ENCODE results near the gene ABCA1. TPM values are rescaled to one million over a fixed set of nuclear protein-coding genes. Genes with fewer than 3 reads are reported as not detected.

The ABCA1 gene
- total RNA-seq, 1 donor from 2014 or later: 49.5 TPM

DNA sequence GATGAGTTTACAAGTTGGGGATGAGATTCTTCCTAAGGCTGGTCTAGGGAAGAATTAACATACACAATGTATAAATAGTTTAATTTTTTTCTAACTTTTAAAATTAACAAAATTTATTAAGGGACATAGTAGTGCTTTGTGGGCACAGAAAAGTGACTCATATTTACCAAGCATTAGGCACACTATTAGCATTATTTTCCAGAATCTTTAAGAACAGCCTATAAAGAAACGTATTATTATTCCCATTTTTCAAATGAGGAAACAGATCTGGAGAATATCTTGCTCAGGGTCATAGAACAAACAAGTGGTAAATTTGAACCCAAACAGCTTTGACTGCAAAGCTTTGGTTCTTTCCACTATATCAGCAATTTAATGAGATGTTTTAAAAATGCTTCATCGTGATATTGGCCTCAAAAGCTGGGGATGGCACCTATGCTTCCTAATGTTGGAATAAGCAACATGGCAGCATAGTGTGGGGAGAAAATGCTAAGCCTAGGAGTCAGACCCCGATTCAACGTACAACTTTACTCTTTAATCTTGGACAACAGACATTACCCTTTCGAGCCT, 55.9 kb downstream of the ABCA1 start:
- H3K27me3 Mint-ChIP-seq (ENCODE audit: unreplicated experiment): no peaks in the 10 kb centered on the region
- no peak overlapping the region for H3K4me3 Mint-ChIP-seq (ENCODE audit: unreplicated experiment)
- H3K9me3 Mint-ChIP-seq (ENCODE audit: unreplicated experiment): no peaks in the 10 kb centered on the region
- TF ChIP-seq, protein P1, sequence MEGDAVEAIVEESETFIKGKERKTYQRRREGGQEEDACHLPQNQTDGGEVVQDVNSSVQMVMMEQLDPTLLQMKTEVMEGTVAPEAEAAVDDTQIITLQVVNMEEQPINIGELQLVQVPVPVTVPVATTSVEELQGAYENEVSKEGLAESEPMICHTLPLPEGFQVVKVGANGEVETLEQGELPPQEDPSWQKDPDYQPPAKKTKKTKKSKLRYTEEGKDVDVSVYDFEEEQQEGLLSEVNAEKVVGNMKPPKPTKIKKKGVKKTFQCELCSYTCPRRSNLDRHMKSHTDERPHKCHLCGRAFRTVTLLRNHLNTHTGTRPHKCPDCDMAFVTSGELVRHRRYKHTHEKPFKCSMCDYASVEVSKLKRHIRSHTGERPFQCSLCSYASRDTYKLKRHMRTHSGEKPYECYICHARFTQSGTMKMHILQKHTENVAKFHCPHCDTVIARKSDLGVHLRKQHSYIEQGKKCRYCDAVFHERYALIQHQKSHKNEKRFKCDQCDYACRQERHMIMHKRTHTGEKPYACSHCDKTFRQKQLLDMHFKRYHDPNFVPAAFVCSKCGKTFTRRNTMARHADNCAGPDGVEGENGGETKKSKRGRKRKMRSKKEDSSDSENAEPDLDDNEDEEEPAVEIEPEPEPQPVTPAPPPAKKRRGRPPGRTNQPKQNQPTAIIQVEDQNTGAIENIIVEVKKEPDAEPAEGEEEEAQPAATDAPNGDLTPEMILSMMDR (IDR thresholded peaks at IDR 0.05): no peak
- H3K36me3 Mint-ChIP-seq (ENCODE audit: unreplicated experiment): peaks cover 29% of the 10 kb centered on the region
- DNase-seq (ENCODE audit: extremely low spot score, unreplicated experiment): no peak
- peak overlapping the region; percentile 91 for H3K27ac Mint-ChIP-seq (ENCODE audit: unreplicated experiment)
- peaks cover 59% of the 10 kb centered on the region for H3K4me1 Mint-ChIP-seq (ENCODE audit: unreplicated experiment)

DNA sequence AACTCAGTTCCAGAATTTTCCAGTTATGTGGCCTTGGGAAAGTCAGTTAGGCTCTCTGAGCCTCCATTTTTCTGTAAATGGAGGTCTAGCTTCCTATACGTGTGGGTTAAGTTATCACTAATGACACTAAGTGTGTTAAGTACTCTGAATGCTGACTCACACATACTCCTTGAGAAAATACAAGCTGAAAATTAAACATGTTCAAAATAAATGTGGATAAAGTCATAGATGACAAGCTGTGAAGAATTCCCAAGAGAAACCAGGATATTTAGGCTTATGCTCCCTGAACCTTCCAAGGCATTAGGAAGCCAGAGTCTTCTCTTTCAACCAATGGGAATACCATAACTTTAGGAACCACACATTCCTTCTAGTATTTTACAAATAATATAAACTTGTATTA, 58.1 kb downstream of the ABCA1 start:
- H3K36me3 Mint-ChIP-seq (ENCODE audit: unreplicated experiment): peaks cover 27% of the 10 kb centered on the region
- DNase-seq (ENCODE audit: extremely low spot score, unreplicated experiment): no peak
- peaks cover 66% of the 10 kb centered on the region for H3K4me1 Mint-ChIP-seq (ENCODE audit: unreplicated experiment)
- no peaks in the 10 kb centered on the region for H3K27me3 Mint-ChIP-seq (ENCODE audit: unreplicated experiment)
- H3K27ac Mint-ChIP-seq (ENCODE audit: unreplicated experiment): peak overlapping the region; percentile 83
- H3K4me3 Mint-ChIP-seq (ENCODE audit: unreplicated experiment): no peak overlapping the region
- H3K9me3 Mint-ChIP-seq (ENCODE audit: unreplicated experiment): no peaks in the 10 kb centered on the region
- TF ChIP-seq, protein P1 (IDR thresholded peaks at IDR 0.05): no peak

DNA sequence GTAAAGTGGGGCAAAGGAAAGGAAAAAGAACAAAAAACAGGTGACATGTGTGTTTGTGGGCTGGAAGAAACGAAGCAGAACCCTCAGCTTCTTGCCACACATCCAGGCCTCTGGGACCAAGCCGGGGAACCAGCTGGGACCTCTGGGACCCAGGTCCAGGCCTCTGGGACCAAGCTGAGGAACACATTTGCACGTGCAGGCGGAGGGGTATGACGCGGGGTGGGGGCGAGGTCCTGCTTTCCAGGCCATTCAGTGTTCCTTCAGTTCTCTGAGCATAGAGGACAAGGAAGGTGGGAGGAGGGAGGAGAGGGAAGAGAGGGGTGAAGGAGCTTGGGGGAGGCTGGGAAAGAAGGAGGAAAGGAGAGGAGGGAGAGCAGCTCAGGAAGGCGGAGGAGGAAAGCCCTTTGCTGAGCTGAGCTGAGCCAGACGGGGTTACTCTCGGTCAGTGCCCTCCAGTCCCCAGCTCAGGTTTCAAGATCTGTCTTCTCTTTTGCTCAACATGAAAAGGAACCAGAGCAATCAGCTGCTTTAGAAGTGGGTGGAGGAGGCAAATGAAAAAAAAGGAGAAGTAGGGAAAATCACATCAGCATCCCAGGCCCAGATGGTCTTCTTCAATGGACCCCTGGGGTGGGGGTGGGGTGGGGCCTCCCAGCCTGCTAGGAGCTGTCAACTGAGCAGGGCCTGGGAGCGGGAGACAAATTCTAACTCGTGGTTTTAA, 59.1 kb downstream of the ABCA1 start:
- no peak overlapping the region for H3K4me3 Mint-ChIP-seq (ENCODE audit: unreplicated experiment)
- TF ChIP-seq, protein P1 (IDR thresholded peaks at IDR 0.05): no peak
- peaks cover 27% of the 10 kb centered on the region for H3K36me3 Mint-ChIP-seq (ENCODE audit: unreplicated experiment)
- H3K27me3 Mint-ChIP-seq (ENCODE audit: unreplicated experiment): no peaks in the 10 kb centered on the region
- peak overlapping the region; percentile 83 for H3K27ac Mint-ChIP-seq (ENCODE audit: unreplicated experiment)
- H3K9me3 Mint-ChIP-seq (ENCODE audit: unreplicated experiment): no peaks in the 10 kb centered on the region
- peaks cover 72% of the 10 kb centered on the region for H3K4me1 Mint-ChIP-seq (ENCODE audit: unreplicated experiment)
- no peak for DNase-seq (ENCODE audit: extremely low spot score, unreplicated experiment)

DNA sequence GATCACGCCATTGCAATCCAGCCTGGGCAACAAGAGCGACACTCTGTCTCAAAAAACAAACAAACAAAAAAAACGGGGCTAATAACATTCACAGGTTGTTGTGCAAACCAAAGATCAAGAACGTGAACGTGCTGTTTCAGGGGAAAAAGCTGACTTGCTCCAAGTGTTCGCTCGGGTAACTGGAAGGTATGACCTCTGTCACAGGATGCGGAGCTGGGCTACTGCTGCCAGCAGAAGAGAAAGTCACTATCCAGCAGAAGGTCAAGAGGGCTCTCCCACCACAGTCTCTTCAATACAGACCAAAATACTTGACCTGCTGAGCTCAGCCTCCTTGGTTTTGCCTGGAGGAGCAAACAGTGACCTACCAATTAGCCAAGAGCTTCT, 59.7 kb downstream of the ABCA1 start:
- Mint-ChIP-seq H3K27me3 (ENCODE audit: unreplicated experiment) (no peaks in the 10 kb centered on the region), H3K36me3 (ENCODE audit: unreplicated experiment) (peaks cover 27% of the 10 kb centered on the region), H3K27ac (ENCODE audit: unreplicated experiment) (peak overlapping the region; percentile 83), H3K4me3 (ENCODE audit: unreplicated experiment) (no peak overlapping the region), H3K9me3 (ENCODE audit: unreplicated experiment) (no peaks in the 10 kb centered on the region), H3K4me1 (ENCODE audit: unreplicated experiment) (peaks cover 72% of the 10 kb centered on the region)
- TF ChIP-seq, protein P1 (IDR thresholded peaks at IDR 0.05): no peak
- no peak for DNase-seq (ENCODE audit: extremely low spot score, unreplicated experiment)

DNA sequence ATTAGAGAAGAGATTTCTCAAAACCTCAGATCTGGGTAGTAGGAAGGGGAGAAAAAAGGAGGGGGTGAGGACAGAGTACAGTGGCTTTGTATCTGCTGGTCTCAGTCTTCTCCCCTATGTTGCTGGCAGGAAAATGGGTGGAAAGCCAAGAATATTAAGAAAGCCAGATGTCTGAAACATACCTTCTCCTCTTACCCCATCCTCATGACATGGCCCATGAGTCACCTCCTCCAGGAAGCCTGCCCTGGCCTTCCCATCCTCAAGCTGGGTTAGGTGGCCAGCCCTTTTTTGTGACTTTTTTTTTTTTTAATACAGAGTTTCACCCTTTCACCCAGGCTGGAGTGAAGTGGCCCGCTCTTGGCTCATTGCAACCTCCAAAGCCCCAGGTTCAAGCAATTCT, 61.8 kb downstream of the ABCA1 start:
- Mint-ChIP-seq H3K4me1 (ENCODE audit: unreplicated experiment) (peaks cover 69% of the 10 kb centered on the region), H3K4me3 (ENCODE audit: unreplicated experiment) (no peak overlapping the region), H3K27ac (ENCODE audit: unreplicated experiment) (no peak overlapping the region), H3K36me3 (ENCODE audit: unreplicated experiment) (peaks cover 28% of the 10 kb centered on the region), H3K9me3 (ENCODE audit: unreplicated experiment) (no peaks in the 10 kb centered on the region), H3K27me3 (ENCODE audit: unreplicated experiment) (no peaks in the 10 kb centered on the region)
- TF ChIP-seq, protein P1 (IDR thresholded peaks at IDR 0.05): no peak
- DNase-seq (ENCODE audit: extremely low spot score, unreplicated experiment): no peak

Measured in osteocyte (in vitro differentiated cells).